Heart right ventricle (tissue), 16 donors: Measurements from ENCODE around the gene UNC5C. TPM values are rescaled to one million over a fixed set of nuclear protein-coding genes. Genes with fewer than 3 reads are reported as not detected.

Experiments
- ATAC-seq, 8 donors: fragments of 200-7000 bp; cut with Tn5 transposase; one replicate each; pipeline ENCODE4 v1.9.1; 2020; ENCODE audit warnings: mild to moderate bottlenecking in 8 of 8, moderate library complexity in 8 of 8, moderate number of reproducible peaks in 1 of 8
- DNase-seq, 2 donors: peaks; one replicate each; pipeline ENCODE4 v3.0.0-alpha.2; 2020
- H3K27ac ChIP-seq, 10 donors: fragments of 200-600 bp; sonication (generic) in 2 of 10; one replicate each; pipeline versions ENCODE4 v1.5.0 to v1.8.0; 2020 to 2022; ENCODE audit warnings: mild to moderate bottlenecking in 3 of 10
- H3K27me3 ChIP-seq, 7 donors: fragments of 200-600 bp; one replicate each; pipeline ENCODE4 v1.8.0; 2021 to 2022; ENCODE audit warnings: mild to moderate bottlenecking in 2 of 7
- H3K36me3 ChIP-seq, 9 donors: fragments of 200-600 bp; sonication (generic) in 1 of 9; one replicate each; pipeline versions ENCODE4 v1.5.0 to v1.8.0; 2020 to 2022; ENCODE audit warnings: mild to moderate bottlenecking in 2 of 9
- H3K4me1 ChIP-seq, 9 donors: fragments of 200-600 bp; sonication (generic) in 1 of 9; one replicate each; pipeline versions ENCODE4 v1.5.0 to v1.8.0; 2020 to 2022; ENCODE audit warnings: mild to moderate bottlenecking in 4 of 9
- H3K4me3 ChIP-seq, 10 donors: fragments of 200-600 bp; sonication (generic) in 2 of 10; one replicate each; pipeline versions ENCODE4 v1.5.0 to v1.8.0; 2020 to 2022; ENCODE audit warnings: mild to moderate bottlenecking in 7 of 10, moderate library complexity in 2 of 10
- H3K9me3 ChIP-seq, 11 donors: fragments of 200-600 bp in 10 of 11; sonication (generic) in 2 of 11; one replicate each; pipeline versions ENCODE4 v1.5.0 to v1.8.0; 2013 to 2022; ENCODE audit warnings: mild to moderate bottlenecking in 2 of 11, control low read depth in 1 of 11, moderate library complexity in 1 of 11
- WGBS, 2 donors: extraction: QIAGEN DNeasy Blood & Tissue Kit; methylation state at CpG; one replicate each; pipeline ENCODE4 v1.1.7; 2013; ENCODE audit warnings: inconsistent platforms in 1 of 2; 5-methylcytosine and 5-hydroxymethylcytosine counted together
- intact Hi-C, 10 donors: fragments of 100-400 bp; cut with DNase I; formaldehyde crosslinking; loops; one replicate each; pipeline versions ENCODE4 v1.11.1 to v1.14.2; 2022
- polyA plus RNA-seq, 2 donors: library from polyadenylated mRNA; stranded (reverse); fragments of 200-250 nt; gene quantifications; one replicate each; pipeline ENCODE4 v1.2.3, GENCODE V29; 2013
- total RNA-seq, 10 donors: library from RNA; stranded (reverse); fragmentation: NEBNext Ultra II Directional in 3 of 10; extraction: Animal tissue kit (Norgen Biotek cat#: 25700) in 3 of 10; gene quantifications; one replicate each; pipeline versions ENCODE4 v1.2.1 to v1.2.4, GENCODE V29; 2021 to 2023
- TF ChIP-seq, protein P1 (sequence below), 9 donors: fragments of 200-600 bp; sonication (generic) in 2 of 9; IDR thresholded peaks; one replicate each; pipeline versions ENCODE4 v1.5.0 to v1.8.0; 2021 to 2022; ENCODE audit warnings: antibody characterized with exemption in 9 of 9, mild to moderate bottlenecking in 5 of 9, moderate library complexity in 1 of 9
- donor health status: Arrhythmogenic right ventricular cardiomyopathy.
- donor health status: ischemic (EF 13 %, LVEDD 7.1; RV severe dilation, severe dysfunction).
- donor health status: healthy with polysubstance abuse.
- donor health status: DM: no; HTN: yes; CAD: no.
- donor health status: DM: no; HTN: no; CAD: no.
- donor health status: ischemic (EF 25% LVEDD 6.9; RV normal size, moderate dysfunction).
- donor health status: ischemic (EF 25% LVEDD 5.7; RV mildly dilated, moderate dysfunction).
- donor health status: healthy.
- donor health status: DM: yes; HTN: yes; CAD: no.
- donor health status: Ischemic cardiomyopathy.
- donor health status: ischemic (EF 35%, LVEDD 5.7; RV mildly dilated, moderate dysfunction).
- donor health status: nonischemic (EF 11% LVEDD 7.7; RV severe dilation, severe dysfunction).
- donor health status: DM: yes; HTN: yes; CAD: no.
- donor health status: PGD.
- donor health status: ischemic (EF 29% LVEDD 5.4; RV normal size, mild dysfunction).
- donor health status: nonischemic (EF 23%, LVEDD 6.1; RV moderate dilation, normal function).

Gene UNC5C
- total and polyA plus RNA-seq, 12 donors: 0.44 to 3.2 (median 1.5) TPM

DNA sequence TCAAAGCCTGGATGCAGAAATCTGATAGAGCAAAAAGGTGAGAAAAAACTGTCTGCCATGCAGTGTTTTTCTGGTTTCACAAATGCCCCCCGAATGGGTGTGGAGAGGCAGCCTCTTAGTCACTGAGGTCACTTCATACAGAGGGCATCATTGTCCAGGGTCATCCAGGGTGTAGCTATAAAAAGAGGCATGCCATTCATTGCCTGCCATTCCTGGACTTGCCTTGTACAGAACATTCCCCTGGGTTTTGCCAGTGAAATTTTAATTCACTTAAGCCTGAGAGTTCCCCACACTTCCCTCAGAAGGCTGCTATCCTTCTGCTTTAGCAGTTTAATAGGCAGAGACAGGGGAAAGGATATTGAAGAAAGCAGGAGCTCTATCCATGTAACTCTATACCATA, 230.3 kb downstream of the UNC5C start:
- Histone ChIP-seq H3K4me1 (peaks cover 0 to 21% (median 15%) of the 10 kb centered on the region in 9 donors), H3K27ac (peak overlapping the region in 6 of 10 donors; percentile 32 to 72 (median 52)), H3K4me3 (no peak overlapping the region), H3K27me3 (no peaks in the 10 kb centered on the region), H3K36me3 (no peaks in the 10 kb centered on the region), H3K9me3 (no peaks in the 10 kb centered on the region)
- peak; percentile 76 to 97 (median 91) for ATAC-seq
- DNase-seq: no peak
- TF ChIP-seq, protein P1, sequence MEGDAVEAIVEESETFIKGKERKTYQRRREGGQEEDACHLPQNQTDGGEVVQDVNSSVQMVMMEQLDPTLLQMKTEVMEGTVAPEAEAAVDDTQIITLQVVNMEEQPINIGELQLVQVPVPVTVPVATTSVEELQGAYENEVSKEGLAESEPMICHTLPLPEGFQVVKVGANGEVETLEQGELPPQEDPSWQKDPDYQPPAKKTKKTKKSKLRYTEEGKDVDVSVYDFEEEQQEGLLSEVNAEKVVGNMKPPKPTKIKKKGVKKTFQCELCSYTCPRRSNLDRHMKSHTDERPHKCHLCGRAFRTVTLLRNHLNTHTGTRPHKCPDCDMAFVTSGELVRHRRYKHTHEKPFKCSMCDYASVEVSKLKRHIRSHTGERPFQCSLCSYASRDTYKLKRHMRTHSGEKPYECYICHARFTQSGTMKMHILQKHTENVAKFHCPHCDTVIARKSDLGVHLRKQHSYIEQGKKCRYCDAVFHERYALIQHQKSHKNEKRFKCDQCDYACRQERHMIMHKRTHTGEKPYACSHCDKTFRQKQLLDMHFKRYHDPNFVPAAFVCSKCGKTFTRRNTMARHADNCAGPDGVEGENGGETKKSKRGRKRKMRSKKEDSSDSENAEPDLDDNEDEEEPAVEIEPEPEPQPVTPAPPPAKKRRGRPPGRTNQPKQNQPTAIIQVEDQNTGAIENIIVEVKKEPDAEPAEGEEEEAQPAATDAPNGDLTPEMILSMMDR (IDR thresholded peaks at IDR 0.05): no peak
- intact Hi-C loops: no loop called here
- WGBS, 2 donors: 38 to 39% methylated on average over 1 of the region's 1 CpG

DNA sequence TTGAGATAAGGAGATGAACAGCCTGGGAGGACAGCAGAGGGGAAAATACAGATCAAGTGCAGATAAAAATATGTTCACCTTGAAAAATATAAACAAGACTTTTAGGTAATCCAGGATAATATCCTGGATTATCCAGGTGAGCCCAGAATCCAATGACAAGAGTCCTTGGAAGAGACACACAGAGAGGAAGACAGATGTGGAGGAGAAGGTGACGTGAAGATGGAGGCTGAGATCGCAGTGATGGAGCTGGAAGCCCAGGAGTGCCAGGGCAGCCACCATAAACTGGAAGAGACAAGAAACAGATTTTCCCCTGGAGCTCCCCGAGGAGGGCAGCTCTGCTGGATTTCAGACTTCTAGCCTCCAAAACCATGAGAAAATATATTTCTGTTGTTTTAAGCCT, 230.7 kb downstream of the UNC5C start:
- TF ChIP-seq, protein P1 (IDR thresholded peaks at IDR 0.05): no peak
- Histone ChIP-seq H3K27ac (peak overlapping the region in 3 of 10 donors; percentile 32 to 72 (median 72)), H3K27me3 (no peaks in the 10 kb centered on the region), H3K4me3 (no peak overlapping the region), H3K4me1 (peaks cover 0 to 21% (median 15%) of the 10 kb centered on the region in 9 donors), H3K36me3 (no peaks in the 10 kb centered on the region), H3K9me3 (no peaks in the 10 kb centered on the region)
- DNase-seq (no peak), ATAC-seq (no peak)
- 84 to 88% methylated on average over 3 of the region's 3 CpGs for WGBS, 2 donors
- intact Hi-C loops: no loop called here

DNA sequence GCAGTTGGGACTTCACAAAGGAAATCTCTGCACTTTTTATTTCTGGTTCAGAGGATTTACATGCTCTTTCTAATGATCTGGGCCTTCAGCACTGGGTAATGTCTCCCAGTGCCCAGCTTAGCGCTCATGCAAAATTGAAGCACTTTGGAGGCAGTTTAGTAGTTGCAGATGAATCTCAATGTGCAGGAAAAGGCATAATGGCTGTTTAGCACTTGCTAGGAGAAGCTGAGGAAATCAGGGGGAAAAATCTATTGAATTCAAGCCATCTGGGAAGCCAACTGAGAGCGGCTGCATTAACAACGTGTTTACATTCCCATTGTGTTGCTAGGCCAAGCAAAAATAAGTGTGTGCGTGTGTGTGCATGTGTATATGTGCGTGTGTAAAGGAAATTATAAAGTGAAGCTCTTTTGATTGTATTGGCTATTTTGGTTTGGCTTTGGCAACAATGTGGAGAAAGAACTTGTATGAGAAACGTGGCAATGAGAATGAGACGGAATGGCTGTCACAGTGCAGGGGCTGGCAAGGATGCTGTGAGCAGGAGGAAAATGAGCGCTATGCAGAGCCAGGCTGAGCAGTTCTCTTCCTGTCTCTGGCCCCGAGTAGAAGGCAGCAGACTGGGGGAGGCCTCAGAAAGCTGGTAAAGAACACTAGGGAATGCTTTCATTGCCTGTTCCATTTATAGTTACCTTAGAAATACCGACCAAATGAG, 231.5 kb downstream of the UNC5C start:
- H3K27me3 ChIP-seq: no peaks in the 10 kb centered on the region
- peak overlapping the region in 1 of 10 donors; percentile 72 for H3K27ac ChIP-seq
- no peaks in the 10 kb centered on the region for H3K36me3 ChIP-seq
- no peak overlapping the region for H3K4me3 ChIP-seq
- peak in 2 of 8 donors; percentile 26 to 49 for ATAC-seq
- H3K4me1 ChIP-seq: peaks cover 0 to 21% (median 15%) of the 10 kb centered on the region in 9 donors
- TF ChIP-seq, protein P1 (IDR thresholded peaks at IDR 0.05): no peak
- no peak for DNase-seq
- WGBS, 2 donors: 62 to 69% methylated on average over 10 of the region's 10 CpGs
- H3K9me3 ChIP-seq: no peaks in the 10 kb centered on the region
- intact Hi-C loops: no loop called here

DNA sequence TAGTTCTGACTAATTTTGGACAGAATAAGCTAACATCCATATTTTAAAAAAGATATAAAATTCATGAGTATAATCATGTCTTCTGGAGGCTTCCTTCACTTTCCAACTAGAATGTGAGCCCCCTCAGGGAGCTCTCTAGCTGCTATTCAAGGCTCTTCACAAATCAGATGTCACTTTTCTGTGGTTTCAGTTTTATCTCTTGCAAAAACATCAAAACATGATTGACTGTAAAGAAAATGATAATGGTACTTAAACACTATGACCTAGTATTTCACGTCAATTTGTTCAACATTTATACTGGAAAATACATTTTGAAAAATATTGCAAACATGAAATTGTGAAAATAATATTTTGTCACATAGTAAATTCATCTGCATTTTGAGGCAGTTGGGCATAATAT, 234.2 kb downstream of the UNC5C start:
- Histone ChIP-seq H3K4me1 (peaks cover 0 to 15% (median 10%) of the 10 kb centered on the region in 9 donors), H3K4me3 (no peak overlapping the region), H3K27me3 (no peaks in the 10 kb centered on the region), H3K36me3 (no peaks in the 10 kb centered on the region), H3K27ac (no peak overlapping the region), H3K9me3 (no peaks in the 10 kb centered on the region)
- DNase-seq: no peak
- ATAC-seq: no peak
- 92 to 94% methylated on average over 1 of the region's 1 CpG for WGBS, 2 donors
- TF ChIP-seq, protein P1 (IDR thresholded peaks at IDR 0.05): no peak
- intact Hi-C loops: no loop called here
